OCI-LY3 (cell line): ENCODE results near the gene C21orf58.

Source experiments
- CTCF ChIP-seq: fragments of 200-600, 300-600 bp; sonication (generic); IDR thresholded peaks from 2 replicates; pipeline ENCODE4 v1.5.1; 2014; ENCODE audit warnings: antibody characterized with exemption, low read length, low read depth
- EZH2phosphoT487 ChIP-seq: fragments of 200-600 bp; shearing (Covaris generic); IDR thresholded peaks from 2 replicates; pipeline ENCODE4 v1.6.1; 2018; ENCODE audit warnings: antibody characterized with exemption, mixed run types, low read depth

DNA sequence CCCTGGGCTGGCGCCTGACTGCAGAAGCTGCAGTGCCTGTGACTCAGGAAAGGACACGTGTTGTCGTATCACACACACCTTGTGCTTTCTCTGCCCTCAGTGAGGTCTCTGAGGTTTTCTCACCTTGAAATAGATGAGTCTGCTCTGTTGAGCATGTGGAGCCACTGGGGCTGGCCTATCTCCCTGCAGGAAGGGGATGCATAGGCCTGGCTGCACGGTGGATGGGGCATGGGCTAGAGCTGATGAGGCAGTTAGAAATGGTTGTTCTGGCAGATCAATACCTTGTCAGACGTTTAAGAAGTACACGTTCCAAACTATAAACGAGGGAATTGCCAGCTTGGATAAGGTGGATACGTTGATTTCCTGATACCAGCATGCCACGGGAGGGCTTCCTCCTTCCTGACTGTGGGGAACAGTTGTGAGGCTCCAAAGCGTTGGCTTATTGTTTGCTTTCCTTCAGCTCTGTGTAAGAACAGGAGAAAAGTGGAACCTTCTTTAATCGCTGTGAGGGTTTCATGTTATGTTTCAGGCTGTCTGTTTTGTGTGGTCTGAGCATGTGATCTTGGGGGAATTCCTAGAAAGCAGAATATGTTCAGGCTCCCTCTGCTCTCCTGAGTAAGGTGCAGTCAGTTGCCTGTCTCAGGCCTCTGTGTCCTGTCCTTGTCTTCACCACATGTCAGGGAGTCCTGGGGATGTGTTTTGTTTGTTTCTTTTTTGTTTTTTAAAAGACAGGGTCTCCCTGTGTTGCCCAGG, 45.0 kb upstream of the C21orf58 start:
- no peak for TF ChIP-seq CTCF
- no peak for TF ChIP-seq EZH2phosphoT487
